ENCODE results near the gene CCL26.

GRCh38 chr7:75813781-75814236 is 41.8 kb upstream of the CCL26 start, which contains the start of gene CCL24:
- no peak for TF ChIP-seq FOSL2 (CRISPR knock-in tag; IDR thresholded peaks at IDR 0.05)
- no peak for TF ChIP-seq ETV5 (CRISPR knock-in tag; IDR thresholded peaks at IDR 0.05; ENCODE audit: borderline replicate concordance)
- TF ChIP-seq, protein P1, sequence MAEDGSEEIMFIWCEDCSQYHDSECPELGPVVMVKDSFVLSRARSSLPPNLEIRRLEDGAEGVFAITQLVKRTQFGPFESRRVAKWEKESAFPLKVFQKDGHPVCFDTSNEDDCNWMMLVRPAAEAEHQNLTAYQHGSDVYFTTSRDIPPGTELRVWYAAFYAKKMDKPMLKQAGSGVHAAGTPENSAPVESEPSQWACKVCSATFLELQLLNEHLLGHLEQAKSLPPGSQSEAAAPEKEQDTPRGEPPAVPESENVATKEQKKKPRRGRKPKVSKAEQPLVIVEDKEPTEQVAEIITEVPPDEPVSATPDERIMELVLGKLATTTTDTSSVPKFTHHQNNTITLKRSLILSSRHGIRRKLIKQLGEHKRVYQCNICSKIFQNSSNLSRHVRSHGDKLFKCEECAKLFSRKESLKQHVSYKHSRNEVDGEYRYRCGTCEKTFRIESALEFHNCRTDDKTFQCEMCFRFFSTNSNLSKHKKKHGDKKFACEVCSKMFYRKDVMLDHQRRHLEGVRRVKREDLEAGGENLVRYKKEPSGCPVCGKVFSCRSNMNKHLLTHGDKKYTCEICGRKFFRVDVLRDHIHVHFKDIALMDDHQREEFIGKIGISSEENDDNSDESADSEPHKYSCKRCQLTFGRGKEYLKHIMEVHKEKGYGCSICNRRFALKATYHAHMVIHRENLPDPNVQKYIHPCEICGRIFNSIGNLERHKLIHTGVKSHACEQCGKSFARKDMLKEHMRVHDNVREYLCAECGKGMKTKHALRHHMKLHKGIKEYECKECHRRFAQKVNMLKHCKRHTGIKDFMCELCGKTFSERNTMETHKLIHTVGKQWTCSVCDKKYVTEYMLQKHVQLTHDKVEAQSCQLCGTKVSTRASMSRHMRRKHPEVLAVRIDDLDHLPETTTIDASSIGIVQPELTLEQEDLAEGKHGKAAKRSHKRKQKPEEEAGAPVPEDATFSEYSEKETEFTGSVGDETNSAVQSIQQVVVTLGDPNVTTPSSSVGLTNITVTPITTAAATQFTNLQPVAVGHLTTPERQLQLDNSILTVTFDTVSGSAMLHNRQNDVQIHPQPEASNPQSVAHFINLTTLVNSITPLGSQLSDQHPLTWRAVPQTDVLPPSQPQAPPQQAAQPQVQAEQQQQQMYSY (CRISPR knock-in tag; IDR thresholded peaks at IDR 0.05), result no peak
- TF ChIP-seq, protein P2, sequence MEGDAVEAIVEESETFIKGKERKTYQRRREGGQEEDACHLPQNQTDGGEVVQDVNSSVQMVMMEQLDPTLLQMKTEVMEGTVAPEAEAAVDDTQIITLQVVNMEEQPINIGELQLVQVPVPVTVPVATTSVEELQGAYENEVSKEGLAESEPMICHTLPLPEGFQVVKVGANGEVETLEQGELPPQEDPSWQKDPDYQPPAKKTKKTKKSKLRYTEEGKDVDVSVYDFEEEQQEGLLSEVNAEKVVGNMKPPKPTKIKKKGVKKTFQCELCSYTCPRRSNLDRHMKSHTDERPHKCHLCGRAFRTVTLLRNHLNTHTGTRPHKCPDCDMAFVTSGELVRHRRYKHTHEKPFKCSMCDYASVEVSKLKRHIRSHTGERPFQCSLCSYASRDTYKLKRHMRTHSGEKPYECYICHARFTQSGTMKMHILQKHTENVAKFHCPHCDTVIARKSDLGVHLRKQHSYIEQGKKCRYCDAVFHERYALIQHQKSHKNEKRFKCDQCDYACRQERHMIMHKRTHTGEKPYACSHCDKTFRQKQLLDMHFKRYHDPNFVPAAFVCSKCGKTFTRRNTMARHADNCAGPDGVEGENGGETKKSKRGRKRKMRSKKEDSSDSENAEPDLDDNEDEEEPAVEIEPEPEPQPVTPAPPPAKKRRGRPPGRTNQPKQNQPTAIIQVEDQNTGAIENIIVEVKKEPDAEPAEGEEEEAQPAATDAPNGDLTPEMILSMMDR (CRISPR knock-in tag; IDR thresholded peaks at IDR 0.05), result no peak
- TF ChIP-seq MEIS1 (CRISPR knock-in tag; IDR thresholded peaks at IDR 0.05; ENCODE audit: borderline replicate concordance), result no peak
- TF ChIP-seq POLR2A (IDR thresholded peaks at IDR 0.05; ENCODE audit: insufficient read depth in 1 of 2, low read depth in 2 of 2, low read length in 2 of 2), result no peak
- TF ChIP-seq, protein P3, sequence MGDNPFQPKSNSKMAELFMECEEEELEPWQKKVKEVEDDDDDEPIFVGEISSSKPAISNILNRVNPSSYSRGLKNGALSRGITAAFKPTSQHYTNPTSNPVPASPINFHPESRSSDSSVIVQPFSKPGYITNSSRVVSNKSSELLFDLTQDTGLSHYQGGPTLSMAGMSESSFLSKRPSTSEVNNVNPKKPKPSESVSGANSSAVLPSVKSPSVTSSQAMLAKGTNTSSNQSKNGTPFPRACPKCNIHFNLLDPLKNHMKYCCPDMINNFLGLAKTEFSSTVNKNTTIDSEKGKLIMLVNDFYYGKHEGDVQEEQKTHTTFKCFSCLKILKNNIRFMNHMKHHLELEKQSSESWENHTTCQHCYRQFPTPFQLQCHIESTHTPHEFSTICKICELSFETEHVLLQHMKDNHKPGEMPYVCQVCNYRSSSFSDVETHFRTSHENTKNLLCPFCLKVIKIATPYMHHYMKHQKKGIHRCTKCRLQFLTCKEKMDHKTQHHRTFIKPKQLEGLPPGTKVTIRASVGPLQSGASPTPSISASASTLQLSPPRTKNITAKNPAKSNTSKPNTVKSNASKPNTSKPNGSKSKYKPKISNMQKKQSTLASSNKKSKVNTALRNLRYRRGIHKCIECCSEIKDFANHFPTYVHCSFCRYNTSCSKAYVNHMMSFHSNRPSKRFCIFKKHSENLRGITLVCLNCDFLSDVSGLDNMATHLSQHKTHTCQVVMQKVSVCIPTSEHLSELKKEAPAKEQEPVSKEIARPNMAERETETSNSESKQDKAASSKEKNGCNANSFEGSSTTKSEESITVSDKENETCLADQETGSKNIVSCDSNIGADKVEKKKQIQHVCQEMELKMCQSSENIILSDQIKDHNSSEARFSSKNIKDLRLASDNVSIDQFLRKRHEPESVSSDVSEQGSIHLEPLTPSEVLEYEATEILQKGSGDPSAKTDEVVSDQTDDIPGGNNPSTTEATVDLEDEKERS (CRISPR knock-in tag; IDR thresholded peaks at IDR 0.05), result no peak
- TF ChIP-seq ZBTB33 (CRISPR knock-in tag; IDR thresholded peaks at IDR 0.05), result no peak
- no peak for TF ChIP-seq JUN (CRISPR knock-in tag; IDR thresholded peaks at IDR 0.05)
- TF ChIP-seq RFXAP (CRISPR knock-in tag; IDR thresholded peaks at IDR 0.05; ENCODE audit: borderline replicate concordance), result no peak
- TF ChIP-seq REST (IDR thresholded peaks at IDR 0.05; ENCODE audit: borderline replicate concordance in 1 of 2, low read depth in 1 of 2, low read length in 2 of 2), result no peak
- no peak for TF ChIP-seq SP2 (CRISPR knock-in tag; IDR thresholded peaks at IDR 0.05)
- no peak for TF ChIP-seq TARDBP (CRISPR knock-in tag; IDR thresholded peaks at IDR 0.05)
- TF ChIP-seq ZNF563 (CRISPR knock-in tag; IDR thresholded peaks at IDR 0.05), result no peak

Data from HepG2 (cell line).